ENCODE measurements around the gene NR2C1. TPM values are rescaled to one million over a fixed set of nuclear protein-coding genes. Genes with fewer than 3 reads are reported as not detected.

The NR2C1 gene
- 24.2 to 27.2 TPM (median 26.4 TPM) in 5 replicates for total RNA-seq (2022; extraction: Qiagen RNA extraction; ENCODE audit: low read depth)

DNA sequence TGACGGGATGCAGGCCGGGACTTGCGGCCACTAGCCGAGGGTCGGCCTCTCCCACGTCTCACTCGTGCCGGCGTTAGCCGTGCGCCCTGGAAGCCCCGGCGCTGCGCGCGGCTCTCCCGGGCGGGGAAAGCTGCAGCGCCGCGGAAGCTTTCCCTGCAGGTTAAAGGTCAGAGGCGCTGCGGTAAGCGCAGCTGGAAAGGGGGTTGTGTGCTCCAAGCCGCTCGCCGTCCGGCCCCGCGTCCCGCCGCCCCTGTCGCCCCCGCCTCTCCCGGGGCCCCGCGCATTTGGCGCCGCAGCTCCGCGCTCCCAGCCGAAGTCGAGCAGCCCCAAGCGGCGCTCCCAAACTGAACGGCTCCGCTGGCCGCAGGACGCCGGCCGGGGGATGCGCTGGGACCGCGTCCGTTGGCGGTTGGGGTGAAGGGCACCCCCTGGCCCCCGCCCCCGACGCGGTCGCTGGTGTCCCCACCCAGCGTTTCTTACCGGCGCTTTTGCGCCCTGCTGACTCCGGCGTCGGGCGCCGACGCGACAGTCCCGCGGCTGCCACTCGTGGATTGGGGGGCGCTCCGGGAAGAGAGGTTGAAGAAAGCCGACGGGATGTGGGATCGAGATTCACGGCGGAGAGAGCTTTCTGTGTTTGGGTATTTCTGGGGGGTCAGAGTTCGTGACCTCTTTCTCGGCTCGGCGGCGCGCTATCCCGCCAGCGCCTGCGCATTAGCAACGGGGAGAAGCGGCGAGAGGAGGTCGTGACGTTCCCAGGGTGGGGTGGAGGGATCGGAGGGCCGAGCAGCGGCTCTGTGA lies at the start of gene NR2C1:
Gene NR2C1, minus strand, starts transcription at position 719 of the 798 bp plus-strand sequence. CDS start 6,234 bp downstream, outside the sequence.

DNA sequence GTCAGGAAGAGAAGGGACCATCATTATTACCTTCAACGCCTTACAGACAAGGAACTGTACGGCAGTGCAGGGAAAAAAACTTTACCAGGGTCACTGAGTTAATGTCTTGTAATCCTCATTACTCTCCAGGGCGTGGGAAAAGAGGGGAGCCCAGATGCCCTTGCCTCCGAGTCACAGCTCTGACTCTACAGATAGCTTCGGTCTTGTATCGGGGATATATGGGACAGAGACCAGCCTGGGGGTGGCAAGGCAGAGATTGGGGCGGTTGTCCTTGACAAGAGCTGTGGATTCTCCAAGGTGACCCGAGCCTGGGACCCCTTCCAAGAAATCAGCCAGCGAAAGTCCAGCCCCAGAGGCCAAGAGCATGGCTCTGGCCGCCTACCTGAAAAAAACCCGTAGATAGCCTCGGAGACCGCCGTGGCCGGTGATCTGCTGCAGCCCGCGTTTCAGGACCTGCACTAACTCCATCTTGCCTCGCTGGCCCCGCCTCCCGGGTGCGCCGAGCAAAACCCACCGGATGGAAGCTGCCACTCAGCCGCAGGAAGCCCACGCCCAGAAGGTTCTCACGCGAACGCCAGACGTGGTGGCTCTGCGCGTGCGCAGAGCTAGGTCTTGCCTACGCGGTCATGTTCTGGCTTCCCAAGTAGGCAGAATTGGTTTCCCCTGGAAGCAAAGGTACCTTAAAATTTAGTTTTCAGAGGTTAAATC lies 70.1 kb downstream of the NR2C1 start, which contains the start of gene NDUFA12:
Gene NDUFA12, minus strand, starts transcription at position 485 of the 708 bp plus-strand sequence. Its CDS starts 17 bp downstream, at position 468.

Other genes starting within 250 kb of the NR2C1 start
- gene NDUFA12, start 69.9 kb downstream of the NR2C1 start, total RNA-seq (2022; extraction: Qiagen RNA extraction; ENCODE audit: low read depth): 131 to 149 TPM (median 136 TPM) in 5 replicates
- 14.9 to 18.7 TPM (median 16.4 TPM) in 5 replicates for gene FGD6, start 143.8 kb upstream of the NR2C1 start, total RNA-seq (2022; extraction: Qiagen RNA extraction; ENCODE audit: low read depth)
- 57.9 to 88.1 TPM (median 64.8 TPM) in 5 replicates for gene VEZT, start 144.2 kb upstream of the NR2C1 start, total RNA-seq (2022; extraction: Qiagen RNA extraction; ENCODE audit: low read depth)